Esophagus squamous epithelium (tissue), 4 donors: ENCODE results near the gene HMCN1.

Experiments used
- CTCF ChIP-seq, 6 experiments: fragments of 450-650 bp in 4 of 6; fragments of 200-600 bp in 2 of 6; sonication (generic) in 2 of 6; IDR thresholded peaks; one replicate each; pipeline ENCODE4 v1.5.1; 2016 to 2019; ENCODE audit warnings: antibody characterized with exemption in 6 of 6, mild to moderate bottlenecking in 4 of 6, moderate library complexity in 4 of 6
- POLR2A ChIP-seq, 4 donors: fragments of 450-650 bp; IDR thresholded peaks; one replicate each; pipeline ENCODE4 v1.6.1; 2017; ENCODE audit warnings: antibody characterized with exemption in 4 of 4, mild to moderate bottlenecking in 4 of 4, moderate library complexity in 3 of 4

DNA sequence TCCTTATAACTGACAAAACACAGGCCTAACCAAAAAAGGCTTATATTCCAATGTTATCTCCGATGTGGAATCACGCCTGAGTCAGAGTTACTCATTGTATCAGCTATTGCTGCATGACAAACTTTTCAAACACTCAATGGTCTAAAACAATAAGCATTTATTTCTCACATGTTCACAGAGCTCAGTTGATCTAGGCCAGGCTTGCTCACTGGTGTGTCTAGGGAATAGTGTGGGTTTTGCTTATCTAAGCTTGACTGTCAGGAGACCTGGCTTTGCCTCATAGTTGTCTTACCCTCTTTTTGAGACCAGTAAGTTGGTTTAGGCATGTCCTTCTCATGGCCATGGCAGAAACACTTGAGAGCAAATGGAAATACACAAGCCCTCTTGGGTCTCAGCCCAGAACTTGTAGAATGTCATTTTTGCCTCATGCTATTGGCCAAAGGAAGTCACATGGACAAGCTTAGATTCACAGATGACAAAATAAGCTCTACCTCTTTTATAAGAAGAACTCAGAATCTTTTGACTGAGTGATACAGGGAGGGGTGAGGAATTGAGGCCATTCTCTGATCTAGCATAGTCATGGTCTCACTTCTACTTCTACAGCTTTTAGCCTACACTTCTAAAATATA is 130.8 kb downstream of the HMCN1 start:
- TF ChIP-seq CTCF (IDR thresholded peaks at IDR 0.05) (no peak), POLR2A (IDR thresholded peaks at IDR 0.05) (no peak)
